Measurements from ENCODE around the gene SRPRB.

DNA sequence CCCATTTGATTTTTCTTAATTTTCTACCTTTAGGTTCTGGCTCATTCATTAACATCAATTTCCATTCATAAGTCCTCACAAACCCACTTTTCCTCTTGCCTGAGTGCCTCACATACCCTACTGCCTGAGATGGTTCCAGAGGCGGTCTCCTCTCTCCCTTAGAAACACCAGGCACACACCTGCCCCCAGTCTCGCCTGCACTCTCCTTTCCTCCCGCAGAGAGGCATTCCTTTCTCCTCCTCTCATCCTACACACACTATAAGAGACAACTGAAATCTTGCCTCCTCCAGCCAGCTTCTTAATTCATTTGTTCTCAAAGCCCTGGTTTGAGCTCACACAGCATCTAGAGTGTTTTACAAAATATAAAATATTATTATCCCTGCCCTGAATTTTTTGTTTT, 31.9 kb upstream of the SRPRB start:
- TF ChIP-seq POLR2A (IDR thresholded peaks at IDR 0.05; ENCODE audit: borderline replicate concordance, extremely low read depth, insufficient read depth, insufficient read length), result no peak
- no peak for TF ChIP-seq SP1 (IDR thresholded peaks at IDR 0.05; ENCODE audit: low read depth)
- TF ChIP-seq POLR2AphosphoS5 (IDR thresholded peaks at IDR 0.05; ENCODE audit: low read depth, low read length), result no peak
- TF ChIP-seq, protein P1, sequence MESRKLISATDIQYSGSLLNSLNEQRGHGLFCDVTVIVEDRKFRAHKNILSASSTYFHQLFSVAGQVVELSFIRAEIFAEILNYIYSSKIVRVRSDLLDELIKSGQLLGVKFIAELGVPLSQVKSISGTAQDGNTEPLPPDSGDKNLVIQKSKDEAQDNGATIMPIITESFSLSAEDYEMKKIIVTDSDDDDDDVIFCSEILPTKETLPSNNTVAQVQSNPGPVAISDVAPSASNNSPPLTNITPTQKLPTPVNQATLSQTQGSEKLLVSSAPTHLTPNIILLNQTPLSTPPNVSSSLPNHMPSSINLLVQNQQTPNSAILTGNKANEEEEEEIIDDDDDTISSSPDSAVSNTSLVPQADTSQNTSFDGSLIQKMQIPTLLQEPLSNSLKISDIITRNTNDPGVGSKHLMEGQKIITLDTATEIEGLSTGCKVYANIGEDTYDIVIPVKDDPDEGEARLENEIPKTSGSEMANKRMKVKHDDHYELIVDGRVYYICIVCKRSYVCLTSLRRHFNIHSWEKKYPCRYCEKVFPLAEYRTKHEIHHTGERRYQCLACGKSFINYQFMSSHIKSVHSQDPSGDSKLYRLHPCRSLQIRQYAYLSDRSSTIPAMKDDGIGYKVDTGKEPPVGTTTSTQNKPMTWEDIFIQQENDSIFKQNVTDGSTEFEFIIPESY (IDR thresholded peaks at IDR 0.05; ENCODE audit: extremely low read depth, insufficient replicate concordance, low read length), result no peak
- no peak for TF ChIP-seq CBX3 (IDR thresholded peaks at IDR 0.05; ENCODE audit: low read depth)
- TF ChIP-seq, protein P2, sequence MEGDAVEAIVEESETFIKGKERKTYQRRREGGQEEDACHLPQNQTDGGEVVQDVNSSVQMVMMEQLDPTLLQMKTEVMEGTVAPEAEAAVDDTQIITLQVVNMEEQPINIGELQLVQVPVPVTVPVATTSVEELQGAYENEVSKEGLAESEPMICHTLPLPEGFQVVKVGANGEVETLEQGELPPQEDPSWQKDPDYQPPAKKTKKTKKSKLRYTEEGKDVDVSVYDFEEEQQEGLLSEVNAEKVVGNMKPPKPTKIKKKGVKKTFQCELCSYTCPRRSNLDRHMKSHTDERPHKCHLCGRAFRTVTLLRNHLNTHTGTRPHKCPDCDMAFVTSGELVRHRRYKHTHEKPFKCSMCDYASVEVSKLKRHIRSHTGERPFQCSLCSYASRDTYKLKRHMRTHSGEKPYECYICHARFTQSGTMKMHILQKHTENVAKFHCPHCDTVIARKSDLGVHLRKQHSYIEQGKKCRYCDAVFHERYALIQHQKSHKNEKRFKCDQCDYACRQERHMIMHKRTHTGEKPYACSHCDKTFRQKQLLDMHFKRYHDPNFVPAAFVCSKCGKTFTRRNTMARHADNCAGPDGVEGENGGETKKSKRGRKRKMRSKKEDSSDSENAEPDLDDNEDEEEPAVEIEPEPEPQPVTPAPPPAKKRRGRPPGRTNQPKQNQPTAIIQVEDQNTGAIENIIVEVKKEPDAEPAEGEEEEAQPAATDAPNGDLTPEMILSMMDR (IDR thresholded peaks at IDR 0.05 in 2 of 3, conservative IDR thresholded peaks at IDR 0.05 in 1 of 3; ENCODE audit: borderline replicate concordance in 1 of 3, insufficient read depth in 1 of 3, low read depth in 2 of 3, low read length in 2 of 3), result no peak
- TF ChIP-seq EZH2 (IDR thresholded peaks at IDR 0.05), result no peak
- TF ChIP-seq RAD21 (IDR thresholded peaks at IDR 0.05; ENCODE audit: low read depth), result no peak
- TF ChIP-seq, protein P3, sequence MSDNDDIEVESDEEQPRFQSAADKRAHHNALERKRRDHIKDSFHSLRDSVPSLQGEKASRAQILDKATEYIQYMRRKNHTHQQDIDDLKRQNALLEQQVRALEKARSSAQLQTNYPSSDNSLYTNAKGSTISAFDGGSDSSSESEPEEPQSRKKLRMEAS (IDR thresholded peaks at IDR 0.05), result no peak
- no peak for TF ChIP-seq EZH2phosphoT487 (IDR thresholded peaks at IDR 0.05; ENCODE audit: borderline replicate concordance)
- no peak for TF ChIP-seq CEBPB (IDR thresholded peaks at IDR 0.05; ENCODE audit: low read depth)
- no peak for TF ChIP-seq YY1 (IDR thresholded peaks at IDR 0.05; ENCODE audit: extremely low read depth, insufficient replicate concordance, low read depth, low read length)
